Measurements from ENCODE around the gene LZTS2. TPM values are rescaled to one million over a fixed set of nuclear protein-coding genes. Genes with fewer than 3 reads are reported as not detected.

Gene LZTS2
- 33.5 and 42.4 TPM in 2 replicates for total RNA-seq (2013; cell fraction: nucleolus; rRNA removed)
- total RNA-seq (2014; rRNA removed) (6.2 and 6.7 TPM in 2 replicates), total RNA-seq (2014; rRNA removed; fragmentation: Illumina TruSeq; extraction: Trizol) (3.8 and 3.9 TPM in 2 replicates), total RNA-seq (2021) (12.2 and 13.4 TPM in 2 replicates), polyA plus RNA-seq (2011; rRNA removed) (7.1 and 11.2 TPM in 2 replicates), polyA plus RNA-seq (2014; fragmentation: Illumina TruSeq; extraction: Trizol) (1.7 and 3.0 TPM in 2 replicates), polyA plus RNA-seq (2014; fragmentation: Nextera tagmentation; extraction: Ambion mirVana) (under 1 TPM; 0.08 to 0.37 TPM), polyA plus RNA-seq (2014; rRNA removed) (9.9 and 11.9 TPM in 2 replicates), polyA plus RNA-seq (2016; fragmentation: Nextera tagmentation; extraction: Ambion mirVana) (1 to 10 TPM; 7.7 to 7.9 TPM), polyA minus RNA-seq (2011; rRNA and poly(A)+ RNA removed) (6.1 and 17.8 TPM in 2 replicates), Bru-seq, nascent RNA (percentile 61 among the genes with signal in this experiment), BruChase-seq, experiment 1, labeled RNA remaining after a 6-hour chase (percentile 62 among the genes with signal in this experiment), BruChase-seq, experiment 2, labeled RNA remaining after a 2-hour chase (percentile 65 among the genes with signal in this experiment)
- polyA plus RNA-seq (2011; ENCODE audit: low read depth): 3.1 TPM
- 21.4 and 22.7 TPM in 2 replicates for polyA plus RNA-seq (2011; cell fraction: cytosol; rRNA removed)
- polyA plus RNA-seq (2011; cell fraction: nucleus; rRNA removed): 73.4 and 102 TPM in 2 replicates
- 9.3 and 11.8 TPM in 2 replicates for polyA plus RNA-seq (2012)
- 6.3 and 9.9 TPM in 2 replicates for polyA minus RNA-seq (2011; cell fraction: cytosol; rRNA and poly(A)+ RNA removed)
- 14.6 and 21.9 TPM in 2 replicates for polyA minus RNA-seq (2011; cell fraction: nucleus; rRNA and poly(A)+ RNA removed)
- long read RNA-seq, experiment 1, full-length matches to known transcripts: 2 of 4 reads
- long read RNA-seq, experiment 1, partial matches to known transcripts: 0 of 4 reads
- long read RNA-seq, experiment 1, other reads (novel, unspliced or antisense): 2 of 4 reads
- long read RNA-seq, experiment 2, partial matches to known transcripts: 0 of 1 reads
- long read RNA-seq, experiment 2, other reads (novel, unspliced or antisense): 1 of 1 reads

- Histone ChIP-seq H3K9ac (ENCODE audit: control insufficient read depth, insufficient read depth, low read length) (peak within 1 kb of the TSS; percentile 73), H2AFZ (ENCODE audit: control insufficient read depth, low read depth, low read length) (peak within 1 kb of the TSS; percentile 90), H3K9me3 (replicated peaks; ENCODE audit: control insufficient read depth, insufficient read depth, low read length) (no peaks in the 10 kb centered on the region), H3K36me3 (ENCODE audit: control insufficient read depth in 2 of 2, insufficient read depth in 2 of 2, low read length in 1 of 2) (no peaks in the 10 kb centered on the region; a peak in 1 of 4 replicates), H3K4me3 (peak within 1 kb of the TSS; percentile 86), H3K4me2 (ENCODE audit: control insufficient read depth, insufficient read depth) (peak within 1 kb of the TSS; percentile 99), H4K20me1 (ENCODE audit: control insufficient read depth, insufficient read depth) (no peaks in the 10 kb centered on the region), H3K4me1 (ENCODE audit: control insufficient read depth, insufficient read depth, low read length) (peaks cover 17% of the 10 kb centered on the region), H3K79me2 (ENCODE audit: control insufficient read depth, insufficient read depth, low read length) (peaks cover 10% of the 10 kb centered on the region), H3K27me3 (replicated peaks in 1 of 2; ENCODE audit: control insufficient read depth in 2 of 2, insufficient read depth in 2 of 2, low read length in 1 of 2) (no peaks in the 10 kb centered on the region), H3K27ac (ENCODE audit: control insufficient read depth, insufficient read depth) (peak within 1 kb of the TSS; percentile 88)
- intact Hi-C loops (cut with micrococcal nuclease; ENCODE audit: unreplicated experiment) (loop anchor here (1.0 to 5.0 kb wide), 3 partner anchors 14 to 87 kb away; partner anchors contain the start of genes KAZALD1 and SLF2), in situ Hi-C loops (cut with MboI) (no loop called here)
- 1% methylated on average over 16 of the region's 44 CpGs for WGBS (ENCODE audit: insufficient coverage, insufficient replicate concordance, low lambda C conversion rate, missing lambda C conversion rate)
- no peak for TF ChIP-seq HDAC2 (IDR thresholded peaks at IDR 0.05)
- no peak for TF ChIP-seq NR2C2 (IDR thresholded peaks at IDR 0.05; ENCODE audit: borderline replicate concordance, control insufficient read depth, insufficient read length, low read depth)
- peak in 1 of 2 experiments; percentile 75; a peak in 2 of 3 replicates for TF ChIP-seq EGR1 (IDR thresholded peaks at IDR 0.05; ENCODE audit: borderline replicate concordance in 1 of 2, low read depth in 2 of 2, low read length in 2 of 2)
- ChIA-PET SMC1A (ENCODE audit: uncharacterized antibody, unreplicated experiment) (no interaction called here), RAD21 (ENCODE audit: unreplicated experiment) (interaction anchor here (0.6 to 4.6 kb wide), 2 partner anchors 15 to 125 kb away, joined by 3 to 26 read pairs; no protein-coding TSS in a partner anchor), POLR2A (interaction anchor here (3.8 kb wide), 1 partner anchor 13 kb away, joined by 23 read pairs; the partner anchor contains the start of genes MRPL43 and TWNK), CTCF (interaction anchor here (0.8 to 5.7 kb wide), 6 partner anchors 12 to 86 kb away, joined by 3 to 91 read pairs (median 10); partner anchors contain the start of genes PDZD7, SFXN3 and SLF2)
- no peak for ATAC-seq
- no peak for DNase-seq (ENCODE audit: low read depth, low spot score)
- FAIRE-seq: no peak
- BruUV-seq (replicated peaks): no TSS peak
Observed at GRCh38 chr10:100999742-101000126, at the start of gene LZTS2. LZTS2 (plus strand) TSS chr10:100999808; CDS start chr10:101002539, 2,731 bp downstream.
